Measurements from ENCODE around the gene TRAPPC11. TPM values are rescaled to one million over a fixed set of nuclear protein-coding genes. Genes with fewer than 3 reads are reported as not detected.

Gene TRAPPC11
- total and polyA plus RNA-seq, 9 donors, result 21.2 to 52.7 (median 40.5) TPM

- Histone ChIP-seq H3K4me3 (no peak overlapping the region), H3K4me1 (ENCODE audit: insufficient read depth) (peaks cover 16% of the 10 kb centered on the region), H3K9me3 (no peaks in the 10 kb centered on the region), H3K27ac (peak overlapping the region in 1 of 2 donors; percentile 96), H3K27me3 (no peaks in the 10 kb centered on the region), H3K36me3 (no peaks in the 10 kb centered on the region)
- peak in 1 of 5 donors; percentile 30 for DNase-seq
- WGBS, 3 donors, result 86 to 93% (median 89%) methylated on average over 12 of the region's 12 CpGs
- TF ChIP-seq CTCF (IDR thresholded peaks at IDR 0.05), result no peak
- no peak for TF ChIP-seq POLR2A (IDR thresholded peaks at IDR 0.05)
- no peak for TF ChIP-seq EP300 (IDR thresholded peaks at IDR 0.05)
- intact Hi-C loops (cut with DNase I), result no loop called here
Measured at GRCh38 chr4:183632689-183633088, 26.4 kb upstream of the TRAPPC11 start.

GRCh38 chr4:183633476-183634400, 25.4 kb upstream of the TRAPPC11 start:
- Histone ChIP-seq H3K36me3 (no peaks in the 10 kb centered on the region), H3K4me3 (no peak overlapping the region), H3K27me3 (no peaks in the 10 kb centered on the region), H3K9me3 (no peaks in the 10 kb centered on the region), H3K27ac (peak overlapping the region; percentile 56 to 96), H3K4me1 (ENCODE audit: insufficient read depth) (peaks cover 19% of the 10 kb centered on the region)
- intact Hi-C loops (cut with DNase I), result no loop called here
- 60 to 69% (median 62%) methylated on average over 11 of the region's 11 CpGs for WGBS, 3 donors
- peak in 2 of 5 donors; percentile 48 to 58 for DNase-seq
- no peak for TF ChIP-seq CTCF (IDR thresholded peaks at IDR 0.05)
- TF ChIP-seq EP300 (IDR thresholded peaks at IDR 0.05), result no peak
- TF ChIP-seq POLR2A (IDR thresholded peaks at IDR 0.05), result no peak

GRCh38 chr4:183635321-183635720, 23.8 kb upstream of the TRAPPC11 start:
- peak in 4 of 5 donors; percentile 47 to 56 (median 48) for DNase-seq
- intact Hi-C loops (cut with DNase I), result no loop called here
- no peaks in the 10 kb centered on the region for H3K9me3 ChIP-seq
- no peak for TF ChIP-seq EP300 (IDR thresholded peaks at IDR 0.05)
- no peak for TF ChIP-seq POLR2A (IDR thresholded peaks at IDR 0.05)
- TF ChIP-seq CTCF (IDR thresholded peaks at IDR 0.05), result no peak
- peak overlapping the region; percentile 5 for H3K4me3 ChIP-seq
- 6 to 13% (median 7%) methylated on average over 10 of the region's 10 CpGs for WGBS, 3 donors
- H3K27me3 ChIP-seq, result no peaks in the 10 kb centered on the region
- no peaks in the 10 kb centered on the region for H3K36me3 ChIP-seq
- H3K27ac ChIP-seq, result peak overlapping the region; percentile 56 to 96
- peaks cover 20% of the 10 kb centered on the region for H3K4me1 ChIP-seq (ENCODE audit: insufficient read depth)

GRCh38 chr4:183635741-183636140, 23.4 kb upstream of the TRAPPC11 start:
- Histone ChIP-seq H3K36me3 (no peaks in the 10 kb centered on the region), H3K4me1 (ENCODE audit: insufficient read depth) (peaks cover 20% of the 10 kb centered on the region), H3K27me3 (no peaks in the 10 kb centered on the region), H3K27ac (peak overlapping the region; percentile 56 to 96), H3K9me3 (no peaks in the 10 kb centered on the region), H3K4me3 (peak overlapping the region; percentile 5)
- WGBS, 3 donors, result 6 to 13% (median 7%) methylated on average over 5 of the region's 5 CpGs
- no peak for DNase-seq
- intact Hi-C loops (cut with DNase I), result no loop called here
- no peak for TF ChIP-seq EP300 (IDR thresholded peaks at IDR 0.05)
- TF ChIP-seq CTCF (IDR thresholded peaks at IDR 0.05), result no peak
- TF ChIP-seq POLR2A (IDR thresholded peaks at IDR 0.05), result no peak
